Loucy (cell line): ENCODE data around the gene ARL2BP.

Experiments used
- EZH2phosphoT487 ChIP-seq: fragments of 200-600 bp; IDR thresholded peaks from 2 replicates; pipeline ENCODE4 v1.6.1; 2018; ENCODE audit warnings: antibody characterized with exemption, mild to moderate bottlenecking, moderate library complexity, borderline replicate concordance
- TF ChIP-seq, protein P1 (sequence below): fragments of 200-600 bp; sonication (generic); conservative IDR thresholded peaks from 2 replicates; pipeline ENCODE4 v1.5.1; 2014; ENCODE audit warnings: mild to moderate bottlenecking, antibody characterized with exemption, low read length

DNA sequence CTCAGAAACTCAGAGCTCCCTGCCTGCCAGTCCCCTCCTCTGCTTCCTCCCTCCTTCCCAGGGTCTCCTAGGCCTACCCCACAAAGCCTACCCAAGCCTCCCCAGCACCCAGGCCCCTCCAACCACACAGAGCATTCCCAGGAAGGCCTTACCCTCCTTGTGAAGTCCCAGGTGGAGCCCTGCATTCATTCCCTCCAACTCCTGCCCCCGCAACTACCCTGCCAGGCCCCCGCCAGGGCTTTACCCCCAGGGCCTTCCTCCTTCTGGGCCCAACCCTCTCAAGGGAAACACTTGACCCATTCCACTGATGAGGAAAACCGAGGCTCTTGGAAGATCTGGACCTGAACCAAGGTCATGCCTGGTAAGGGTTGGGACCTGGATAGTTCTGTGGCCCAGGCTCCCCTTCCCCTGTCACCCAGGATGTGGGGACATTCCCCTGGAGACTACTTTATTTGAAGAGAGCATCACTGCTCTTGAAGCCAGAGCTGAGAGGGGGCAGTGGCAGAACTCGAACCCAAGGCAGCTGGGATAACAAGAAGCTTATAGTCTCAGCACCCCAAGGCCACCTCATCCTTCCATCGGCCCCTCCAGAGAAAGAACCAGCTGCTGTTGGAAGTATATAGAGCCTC lies 26.9 kb downstream of the ARL2BP start:
- TF ChIP-seq, protein P1, sequence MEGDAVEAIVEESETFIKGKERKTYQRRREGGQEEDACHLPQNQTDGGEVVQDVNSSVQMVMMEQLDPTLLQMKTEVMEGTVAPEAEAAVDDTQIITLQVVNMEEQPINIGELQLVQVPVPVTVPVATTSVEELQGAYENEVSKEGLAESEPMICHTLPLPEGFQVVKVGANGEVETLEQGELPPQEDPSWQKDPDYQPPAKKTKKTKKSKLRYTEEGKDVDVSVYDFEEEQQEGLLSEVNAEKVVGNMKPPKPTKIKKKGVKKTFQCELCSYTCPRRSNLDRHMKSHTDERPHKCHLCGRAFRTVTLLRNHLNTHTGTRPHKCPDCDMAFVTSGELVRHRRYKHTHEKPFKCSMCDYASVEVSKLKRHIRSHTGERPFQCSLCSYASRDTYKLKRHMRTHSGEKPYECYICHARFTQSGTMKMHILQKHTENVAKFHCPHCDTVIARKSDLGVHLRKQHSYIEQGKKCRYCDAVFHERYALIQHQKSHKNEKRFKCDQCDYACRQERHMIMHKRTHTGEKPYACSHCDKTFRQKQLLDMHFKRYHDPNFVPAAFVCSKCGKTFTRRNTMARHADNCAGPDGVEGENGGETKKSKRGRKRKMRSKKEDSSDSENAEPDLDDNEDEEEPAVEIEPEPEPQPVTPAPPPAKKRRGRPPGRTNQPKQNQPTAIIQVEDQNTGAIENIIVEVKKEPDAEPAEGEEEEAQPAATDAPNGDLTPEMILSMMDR = no peak
- no peak for TF ChIP-seq EZH2phosphoT487
